ENCODE data around the gene IL17A.

The IL17A gene

GRCh38 chr6:52210227-52210626 lies 24.1 kb downstream of the IL17A start:
- Histone ChIP-seq H3K9me3 (ENCODE audit: severe bottlenecking) (no peaks in the 10 kb centered on the region), H3K36me3 (ENCODE audit: low read depth) (no peaks in the 10 kb centered on the region), H3K27me3 (ENCODE audit: insufficient read depth, poor library complexity, severe bottlenecking) (peaks cover 3% of the 10 kb centered on the region), H3K4me3 (ENCODE audit: severe bottlenecking) (no peak overlapping the region), H3K27ac (ENCODE audit: poor library complexity, severe bottlenecking) (no peak overlapping the region), H3K4me1 (ENCODE audit: insufficient read depth, poor library complexity, severe bottlenecking) (no peaks in the 10 kb centered on the region)
- TF ChIP-seq CTCF (IDR thresholded peaks at IDR 0.05; ENCODE audit: poor library complexity, severe bottlenecking): no peak
- DNase-seq (ENCODE audit: low spot score) (no peak), ATAC-seq (ENCODE audit: low read depth) (no peak)

DNA sequence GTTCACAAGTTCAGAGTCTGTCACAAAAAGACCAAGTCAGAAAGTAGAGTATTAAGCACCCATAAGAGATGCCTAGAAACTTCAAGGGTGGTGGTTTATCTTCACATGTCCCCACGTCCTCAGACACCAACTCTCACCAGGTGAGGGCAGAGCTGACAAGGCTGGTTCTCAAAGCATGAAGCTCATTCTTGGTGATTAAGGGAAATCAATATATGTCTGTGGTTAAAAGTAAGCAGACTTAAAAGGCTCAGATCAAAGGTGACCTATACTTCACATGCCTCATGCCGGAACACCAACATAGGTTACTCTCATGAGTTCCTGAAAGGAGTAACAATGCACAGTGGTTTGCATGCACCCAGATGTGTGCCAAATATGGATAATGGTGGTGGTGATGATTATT lies 27.0 kb downstream of the IL17A start:
- Histone ChIP-seq H3K36me3 (ENCODE audit: low read depth) (no peaks in the 10 kb centered on the region), H3K4me3 (ENCODE audit: severe bottlenecking) (no peak overlapping the region), H3K27me3 (ENCODE audit: insufficient read depth, poor library complexity, severe bottlenecking) (peaks cover 3% of the 10 kb centered on the region), H3K9me3 (ENCODE audit: severe bottlenecking) (no peaks in the 10 kb centered on the region), H3K4me1 (ENCODE audit: insufficient read depth, poor library complexity, severe bottlenecking) (no peaks in the 10 kb centered on the region), H3K27ac (ENCODE audit: poor library complexity, severe bottlenecking) (no peak overlapping the region)
- DNase-seq (ENCODE audit: low spot score) (no peak), ATAC-seq (ENCODE audit: low read depth) (no peak)
- TF ChIP-seq CTCF (IDR thresholded peaks at IDR 0.05; ENCODE audit: poor library complexity, severe bottlenecking): no peak

DNA sequence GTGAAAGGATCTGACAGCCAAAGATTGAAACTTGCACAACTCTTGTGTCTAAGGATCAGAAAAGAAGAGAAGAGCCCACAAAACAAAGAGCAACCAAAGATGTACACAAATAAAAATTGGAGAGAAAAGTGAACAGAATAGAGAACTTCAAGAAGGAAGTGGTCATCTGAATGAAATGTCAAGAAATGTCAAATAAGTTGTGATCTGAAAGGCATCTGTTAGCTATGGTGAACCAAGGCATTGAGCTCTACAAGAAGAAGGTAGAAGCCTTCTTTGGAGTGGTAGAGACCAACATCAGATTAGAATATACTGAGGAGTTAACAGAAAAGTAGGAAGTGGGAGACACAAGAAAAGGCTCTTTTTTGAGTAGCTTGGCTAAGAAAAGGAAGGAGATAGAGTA lies 29.6 kb downstream of the IL17A start:
- H3K27ac ChIP-seq (ENCODE audit: poor library complexity, severe bottlenecking): no peak overlapping the region
- DNase-seq (ENCODE audit: low spot score) (no peak), ATAC-seq (ENCODE audit: low read depth) (no peak)
- no peaks in the 10 kb centered on the region for H3K9me3 ChIP-seq (ENCODE audit: severe bottlenecking)
- no peak for TF ChIP-seq CTCF (IDR thresholded peaks at IDR 0.05; ENCODE audit: poor library complexity, severe bottlenecking)
- no peaks in the 10 kb centered on the region for H3K36me3 ChIP-seq (ENCODE audit: low read depth)
- H3K27me3 ChIP-seq (ENCODE audit: insufficient read depth, poor library complexity, severe bottlenecking): peaks cover 6% of the 10 kb centered on the region
- H3K4me3 ChIP-seq (ENCODE audit: severe bottlenecking): no peak overlapping the region
- no peaks in the 10 kb centered on the region for H3K4me1 ChIP-seq (ENCODE audit: insufficient read depth, poor library complexity, severe bottlenecking)

GRCh38 chr6:52216932-52217575 lies 30.9 kb downstream of the IL17A start:
- Histone ChIP-seq H3K4me1 (ENCODE audit: insufficient read depth, poor library complexity, severe bottlenecking) (no peaks in the 10 kb centered on the region), H3K4me3 (ENCODE audit: severe bottlenecking) (no peak overlapping the region), H3K27ac (ENCODE audit: poor library complexity, severe bottlenecking) (no peak overlapping the region), H3K27me3 (ENCODE audit: insufficient read depth, poor library complexity, severe bottlenecking) (peaks cover 6% of the 10 kb centered on the region), H3K9me3 (ENCODE audit: severe bottlenecking) (no peaks in the 10 kb centered on the region), H3K36me3 (ENCODE audit: low read depth) (no peaks in the 10 kb centered on the region)
- no peak for ATAC-seq (ENCODE audit: low read depth)
- no peak for DNase-seq (ENCODE audit: low spot score)
- TF ChIP-seq CTCF (IDR thresholded peaks at IDR 0.05; ENCODE audit: poor library complexity, severe bottlenecking): no peak

DNA sequence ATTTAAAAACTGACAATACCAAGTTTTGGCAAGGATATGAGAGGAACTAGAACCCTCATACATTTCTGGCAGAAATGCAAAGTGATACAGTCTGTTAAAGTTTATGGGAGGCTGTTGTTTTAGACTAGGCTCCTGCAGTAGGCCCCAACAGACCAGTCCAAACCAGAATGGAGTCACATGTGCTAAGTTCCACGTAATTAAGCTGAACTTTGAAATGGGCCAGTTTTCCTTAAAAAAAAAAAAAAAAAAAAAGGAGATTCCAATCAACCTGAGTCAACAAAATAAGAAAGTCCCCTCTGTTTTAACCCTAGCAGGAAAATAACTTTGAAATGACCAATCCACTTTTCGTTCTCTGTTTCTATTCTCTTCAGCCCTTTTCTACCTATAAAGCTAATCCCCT lies 31.6 kb downstream of the IL17A start:
- no peak for TF ChIP-seq CTCF (IDR thresholded peaks at IDR 0.05; ENCODE audit: poor library complexity, severe bottlenecking)
- Histone ChIP-seq H3K27ac (ENCODE audit: poor library complexity, severe bottlenecking) (no peak overlapping the region), H3K4me3 (ENCODE audit: severe bottlenecking) (no peak overlapping the region), H3K9me3 (ENCODE audit: severe bottlenecking) (no peaks in the 10 kb centered on the region), H3K4me1 (ENCODE audit: insufficient read depth, poor library complexity, severe bottlenecking) (no peaks in the 10 kb centered on the region), H3K36me3 (ENCODE audit: low read depth) (no peaks in the 10 kb centered on the region), H3K27me3 (ENCODE audit: insufficient read depth, poor library complexity, severe bottlenecking) (peaks cover 10% of the 10 kb centered on the region)
- DNase-seq (ENCODE audit: low spot score) (no peak), ATAC-seq (ENCODE audit: low read depth) (no peak)
